GM21717 (cell line): ENCODE results near the gene SH3BP4.
"Not testable (repeated sequence)": the region's sequence is repeated elsewhere in the genome, so short reads cannot be mapped to it uniquely, and the experiment has no call there.

Experiments
- ATAC-seq: cut with Tn5 transposase; IDR thresholded peaks from one replicate; pipeline ENCODE4 v1.9.1; 2021; ENCODE audit warnings: mild to moderate bottlenecking, moderate library complexity; ENCODE audit not compliant: unreplicated experiment

SH3BP4 gene

DNA sequence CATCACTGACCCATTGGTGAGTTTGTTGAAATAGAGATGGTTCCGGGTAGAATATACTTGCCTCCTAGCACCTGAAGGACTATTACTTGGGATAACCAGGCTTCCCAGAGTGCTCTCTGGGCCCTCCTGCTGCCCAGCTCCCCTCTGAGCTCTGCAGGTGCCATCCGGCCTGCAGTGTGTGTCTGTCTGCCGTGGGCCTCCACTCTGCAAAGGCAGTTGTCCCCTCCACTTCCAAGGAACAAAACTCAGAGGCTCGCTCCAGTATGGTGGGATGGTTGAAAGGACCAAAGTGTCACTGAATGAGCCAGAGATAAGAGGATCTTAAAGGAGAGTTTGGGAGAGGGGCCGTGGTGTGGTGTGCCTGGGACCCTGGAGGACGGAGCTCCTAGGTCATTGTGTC lies 57.3 kb downstream of the SH3BP4 start:
- ATAC-seq, result no peak

DNA sequence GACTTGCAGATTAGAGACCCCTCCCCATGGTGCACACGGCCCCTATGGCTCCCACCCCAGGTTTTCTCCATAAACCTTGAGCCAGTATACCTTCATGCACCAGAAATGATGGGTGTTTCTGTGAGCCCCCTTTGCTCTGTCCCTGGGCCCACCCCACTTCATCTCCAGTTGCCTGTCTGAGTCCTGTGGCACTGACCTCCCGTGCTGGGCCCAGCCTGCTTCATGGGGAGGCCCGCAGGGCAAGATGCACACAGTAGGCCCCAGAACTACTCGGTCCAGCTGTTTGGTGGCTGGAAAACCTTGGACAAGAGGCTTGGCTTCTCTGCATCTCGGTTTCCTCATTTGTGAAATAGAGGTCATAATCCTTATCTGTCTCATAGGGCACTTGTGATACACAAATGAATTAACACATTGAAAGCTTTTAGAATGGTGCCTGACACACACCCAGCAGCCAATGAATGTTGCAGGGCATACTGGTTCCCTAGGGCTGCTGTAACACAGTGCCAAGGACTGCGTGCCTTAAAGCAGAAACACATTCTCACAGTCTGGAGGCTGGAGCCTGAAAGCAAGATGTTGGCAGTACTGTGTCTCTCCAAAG lies 58.4 kb downstream of the SH3BP4 start:
- no peak for ATAC-seq

DNA sequence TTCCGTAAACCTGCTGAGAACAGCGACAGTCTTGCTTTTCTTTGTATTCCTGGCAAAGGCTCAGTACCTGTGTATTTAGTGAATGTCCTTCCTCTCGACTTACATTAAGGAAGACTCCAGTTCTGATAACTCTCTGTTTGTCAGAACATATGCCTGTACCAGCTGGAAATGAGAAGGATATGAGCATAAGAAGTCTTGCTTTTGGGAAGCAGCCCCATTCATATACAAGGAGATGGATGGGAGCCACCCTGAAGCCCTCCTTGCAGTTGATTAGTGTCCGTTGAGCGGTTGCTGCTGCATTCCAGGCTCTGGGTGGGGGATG lies 59.8 kb downstream of the SH3BP4 start:
- no peak for ATAC-seq

DNA sequence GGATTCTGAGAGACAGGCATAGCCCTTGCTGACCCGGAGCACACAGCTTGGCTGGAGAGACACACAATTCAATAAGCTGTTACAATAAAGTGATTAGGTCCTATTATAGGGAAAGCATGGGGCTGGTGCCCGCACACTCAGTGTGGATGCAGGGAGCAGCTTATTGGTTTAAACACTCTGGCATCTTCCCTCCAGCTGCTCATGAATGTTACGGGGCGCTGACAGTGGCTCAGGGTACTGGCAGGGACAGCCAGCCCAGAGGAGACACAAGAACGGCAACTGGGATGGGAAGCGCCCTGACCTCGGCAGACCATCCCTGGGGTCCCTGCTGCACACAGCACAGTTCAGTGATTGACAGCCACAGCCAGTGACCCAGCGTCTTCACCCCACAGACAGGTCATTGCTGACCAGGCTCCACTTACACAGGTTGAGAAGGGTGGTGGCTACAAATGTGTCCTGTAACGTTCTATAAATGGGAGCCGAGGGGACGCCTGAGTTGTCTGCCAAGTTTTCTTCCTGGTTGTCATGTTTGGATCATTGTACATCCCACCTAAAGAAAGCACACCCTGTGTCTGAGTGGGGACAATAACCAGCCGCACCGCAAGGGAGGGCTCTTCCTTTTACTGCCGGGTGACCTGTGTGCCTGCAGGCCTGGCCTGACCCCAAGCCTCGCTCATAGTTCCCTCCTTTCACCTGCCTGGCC lies 60.3 kb downstream of the SH3BP4 start:
- ATAC-seq, result no peak

DNA sequence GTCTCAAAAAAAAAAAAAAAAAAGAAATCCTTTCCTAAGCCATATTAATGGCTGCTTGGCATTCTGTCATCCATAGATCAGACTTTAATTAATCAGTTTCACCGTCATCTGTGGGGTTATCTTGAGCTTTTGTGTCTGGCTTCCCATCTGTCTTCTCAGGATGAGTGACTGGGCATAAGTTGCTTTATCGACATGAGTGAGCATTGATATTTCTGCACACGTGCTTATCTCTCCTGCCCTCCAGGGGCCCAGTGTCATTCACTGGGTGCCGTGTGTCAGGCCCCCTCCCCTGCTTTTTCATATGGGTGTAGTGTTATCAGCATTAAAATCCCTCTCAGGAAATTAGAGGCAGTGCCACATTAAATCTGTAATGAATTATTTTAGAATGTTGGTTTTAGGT lies 65.6 kb downstream of the SH3BP4 start:
- no peak for ATAC-seq

DNA sequence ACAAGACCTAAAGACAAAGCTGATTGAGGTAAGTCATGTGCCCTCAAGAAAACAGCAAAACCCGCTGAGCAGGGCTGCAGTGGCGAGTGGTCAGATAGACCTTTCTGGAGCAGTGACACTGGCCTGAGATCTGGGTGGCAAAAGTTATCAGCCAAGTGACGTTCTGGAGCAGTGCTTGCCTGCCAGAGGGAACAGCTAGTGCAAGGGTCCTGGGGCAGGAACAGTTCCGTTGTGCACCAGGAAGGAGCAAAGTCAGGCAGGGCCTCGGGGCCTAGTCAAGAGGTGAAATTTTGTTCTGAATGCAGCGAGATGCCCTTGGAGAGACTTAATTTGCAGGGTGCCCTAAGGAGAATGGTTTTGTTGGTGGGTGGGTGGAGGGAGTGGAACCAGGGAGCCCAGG lies 67.0 kb downstream of the SH3BP4 start:
- ATAC-seq, result no peak

DNA sequence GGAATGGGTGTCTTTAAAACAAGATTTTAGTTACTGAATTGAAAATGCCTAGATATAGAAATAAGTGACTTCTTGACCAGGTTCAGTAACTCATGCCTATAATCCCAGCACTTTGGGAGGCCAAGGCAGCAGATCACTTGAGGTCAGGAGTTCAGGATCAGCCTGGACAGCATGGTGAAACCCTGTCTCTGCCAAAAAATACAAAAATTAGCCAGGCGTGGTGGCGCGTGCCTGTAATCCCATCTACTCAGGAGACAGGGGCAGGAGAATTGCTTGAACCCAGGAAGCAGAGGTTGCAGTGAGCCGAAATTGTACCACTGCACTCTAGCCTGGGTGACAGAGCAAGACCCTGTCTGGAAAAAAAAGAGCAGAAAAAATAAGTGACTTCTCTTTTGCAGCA lies 68.3 kb downstream of the SH3BP4 start:
- not testable (repeated sequence) for ATAC-seq

DNA sequence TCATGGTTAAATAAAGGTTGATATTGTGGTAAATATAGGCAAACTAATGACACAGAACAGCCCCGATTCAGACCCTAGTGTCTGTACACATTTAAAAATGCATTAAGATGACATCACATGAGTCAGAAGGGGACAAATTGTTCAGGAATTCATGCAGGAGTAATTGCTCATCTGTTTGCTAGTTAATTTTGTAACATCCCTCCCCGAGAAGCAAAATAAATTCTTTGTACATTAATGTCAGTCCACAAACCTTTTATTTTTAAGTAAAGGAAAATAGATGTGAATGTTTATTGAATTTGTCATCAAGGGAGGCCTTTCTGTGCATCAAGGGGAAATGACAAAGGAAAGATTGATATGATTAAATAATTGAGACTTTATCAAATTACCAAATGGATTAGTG lies 69.9 kb downstream of the SH3BP4 start:
- ATAC-seq, result no peak

DNA sequence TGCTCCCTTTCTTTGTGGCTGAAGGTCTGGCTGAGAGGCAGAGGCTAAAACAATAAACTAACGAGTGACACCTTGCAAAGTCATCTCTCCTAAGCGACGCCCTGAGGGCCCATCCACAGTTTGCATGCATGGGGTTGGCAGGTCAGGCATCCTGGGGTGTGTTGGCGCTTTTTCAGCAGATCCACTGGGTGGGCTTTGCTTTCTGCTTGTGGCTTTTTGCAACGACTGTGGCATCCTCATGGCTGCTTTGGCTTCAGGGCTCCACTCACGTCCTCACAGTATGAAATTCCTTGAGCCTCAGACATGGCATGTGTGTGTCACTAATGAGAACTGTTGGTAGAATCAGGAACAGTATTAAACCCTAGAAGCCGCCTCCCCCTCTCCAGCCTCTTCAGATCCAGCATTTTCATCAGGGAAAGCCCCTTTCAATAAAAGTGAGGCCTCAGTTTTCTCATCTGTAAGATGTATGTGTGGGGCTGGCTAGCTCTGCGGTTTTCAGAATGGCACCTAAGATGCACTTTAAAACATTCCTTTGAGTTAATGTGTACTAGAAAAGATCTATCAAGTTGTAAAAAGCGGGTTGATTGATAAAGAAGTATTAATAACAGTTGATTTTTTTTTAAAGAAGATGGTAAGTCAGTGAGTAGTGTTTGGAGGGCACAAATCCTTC lies 72.5 kb downstream of the SH3BP4 start:
- no peak for ATAC-seq

DNA sequence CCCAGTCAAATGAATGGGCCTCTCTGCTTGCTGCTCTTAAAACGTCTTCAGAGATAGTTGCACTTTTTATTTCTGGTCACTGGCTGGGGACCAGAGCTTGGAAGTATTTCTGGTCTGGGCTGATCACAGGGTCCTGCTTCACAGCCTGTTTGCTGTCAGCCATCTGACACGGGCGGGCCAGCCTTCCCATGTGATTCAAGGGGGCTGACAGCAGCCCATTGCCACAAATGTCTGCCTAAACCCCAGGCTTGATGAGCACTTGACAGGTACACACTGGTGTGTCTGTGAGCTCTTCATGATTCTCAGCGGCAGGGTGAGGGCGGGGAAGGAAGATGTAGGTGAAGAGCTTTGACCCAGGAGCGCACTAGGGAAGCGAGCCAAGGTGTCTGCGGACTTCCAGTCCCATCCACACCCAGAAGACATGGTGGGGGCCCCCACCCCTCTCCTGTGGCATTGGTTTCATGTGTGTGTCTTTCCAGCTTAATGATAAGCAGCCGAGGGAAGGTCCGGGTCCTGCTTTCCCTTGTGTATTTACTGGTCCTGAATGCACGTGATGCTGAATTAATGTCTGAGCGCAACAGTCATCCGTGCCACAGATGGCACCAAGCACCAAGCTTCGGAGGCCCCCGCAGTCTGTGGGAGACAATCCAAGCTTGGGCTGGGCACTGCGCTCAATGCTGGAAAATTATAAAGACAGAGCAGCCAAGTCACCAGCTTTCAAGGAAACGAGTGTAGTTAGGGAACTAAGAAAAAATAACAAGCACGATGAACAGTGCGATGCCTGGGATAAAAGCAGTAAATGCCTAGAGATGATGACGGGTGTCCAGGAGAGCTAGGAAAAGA lies 73.3 kb downstream of the SH3BP4 start:
- no peak for ATAC-seq

DNA sequence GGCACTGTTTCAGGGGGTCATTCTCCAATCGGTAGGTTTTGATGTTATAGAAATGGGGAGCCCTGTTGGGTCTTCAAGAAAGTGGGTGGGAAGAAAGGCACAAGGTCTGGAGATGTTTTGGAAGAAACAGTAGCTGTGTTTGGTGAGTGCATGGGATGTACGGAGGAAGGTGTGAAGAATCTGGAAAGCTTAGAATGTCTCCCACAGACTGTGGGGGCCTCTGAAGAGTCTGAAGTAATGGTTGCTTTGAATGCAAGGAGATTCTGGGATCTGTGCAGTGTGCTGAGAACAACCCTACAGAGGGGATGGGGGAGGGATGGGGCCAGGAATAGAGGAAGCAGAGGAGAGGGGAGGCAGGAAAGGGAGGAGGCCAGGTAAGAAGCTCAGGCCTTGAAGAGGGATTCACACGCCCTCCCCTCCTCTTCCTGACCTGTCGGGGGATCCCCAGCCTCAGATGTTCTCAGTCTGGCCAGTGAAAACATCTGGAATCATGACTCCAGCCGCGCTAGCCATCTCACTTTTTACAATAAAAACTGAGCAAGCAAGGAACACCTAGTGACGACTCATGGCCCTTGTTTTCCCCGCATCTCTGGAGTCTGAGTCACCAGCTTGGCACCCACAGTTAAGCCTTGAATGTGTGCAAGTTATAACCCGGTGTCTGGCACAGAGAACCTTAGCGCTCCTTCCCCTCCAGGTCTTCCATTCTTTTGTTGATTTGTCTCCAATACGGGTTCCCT lies 74.2 kb downstream of the SH3BP4 start:
- ATAC-seq, result no peak

DNA sequence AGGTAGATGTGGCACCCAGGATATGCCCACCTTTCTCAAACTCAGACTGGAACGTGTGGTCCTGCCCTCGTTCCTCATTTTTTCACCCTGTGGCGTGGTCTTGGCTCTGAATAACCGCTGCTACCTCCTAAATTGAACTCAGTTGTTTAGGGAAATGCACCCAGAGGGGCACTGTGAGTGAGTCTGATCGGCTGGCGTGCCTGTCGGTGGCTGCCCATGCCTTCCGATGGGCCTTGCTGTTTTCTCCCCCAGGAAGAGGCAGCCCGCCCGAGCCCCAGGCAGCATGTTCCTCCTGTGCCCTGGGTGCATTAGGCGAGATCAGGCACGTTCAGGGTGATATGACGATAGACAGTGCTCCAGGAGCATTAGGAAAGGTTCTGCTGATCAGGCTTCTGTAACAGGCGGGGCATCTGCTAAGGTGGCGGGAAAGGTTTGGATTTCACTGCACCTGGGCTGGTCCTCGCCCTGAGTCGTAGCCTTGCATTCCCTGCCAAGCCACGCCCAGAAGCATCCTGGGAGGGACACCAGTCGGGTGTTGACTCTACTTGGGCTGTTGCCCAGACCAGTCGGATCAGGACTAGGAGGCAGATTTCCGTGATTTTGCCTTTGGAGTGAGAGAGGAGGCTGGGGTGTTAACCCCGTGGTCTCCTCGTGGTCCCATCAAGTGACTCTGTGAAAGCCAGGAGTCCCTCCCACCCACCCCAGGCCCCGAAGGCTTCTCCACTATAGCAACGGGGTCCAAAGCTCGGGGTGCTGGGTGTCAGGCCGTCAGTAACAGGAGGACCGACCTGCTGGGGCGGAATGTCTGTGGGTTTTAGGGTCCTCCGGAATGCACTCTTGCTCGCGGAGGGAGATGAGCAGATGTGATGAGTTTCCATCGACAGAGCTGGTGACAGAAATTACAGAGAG lies 75.1 kb downstream of the SH3BP4 start:
- no peak for ATAC-seq

DNA sequence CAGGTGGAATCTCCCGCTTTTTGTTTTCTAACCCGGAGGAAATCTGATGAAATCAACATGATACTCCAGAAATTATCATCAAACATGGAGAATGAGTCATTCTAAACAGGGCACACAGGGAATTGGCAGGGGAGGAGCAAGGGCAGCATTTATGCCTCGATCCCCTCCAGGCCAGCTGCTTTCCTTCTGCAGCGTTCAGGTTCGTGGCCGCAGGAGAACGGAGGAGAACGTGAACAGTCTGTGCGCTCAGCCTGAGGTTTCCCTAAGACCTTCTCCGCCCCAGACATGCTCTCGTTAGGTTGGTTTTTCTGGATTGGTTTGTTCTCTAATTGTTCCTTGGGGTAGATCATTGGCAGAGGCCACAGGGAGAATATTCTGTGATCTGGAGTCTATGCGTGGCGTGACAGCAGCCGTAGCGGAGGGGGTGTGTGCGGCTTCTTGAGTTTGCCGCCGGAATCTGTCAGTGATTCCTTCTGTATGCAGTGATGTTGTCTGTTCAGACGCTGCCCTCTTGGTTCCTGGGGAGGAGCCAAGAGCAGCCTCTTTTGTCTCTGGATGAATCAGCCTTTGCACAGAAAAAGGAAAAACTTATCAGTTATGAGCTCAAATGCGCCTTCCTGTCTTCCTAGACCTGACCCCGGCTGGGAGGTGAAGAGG lies 75.9 kb downstream of the SH3BP4 start:
- ATAC-seq, result no peak

DNA sequence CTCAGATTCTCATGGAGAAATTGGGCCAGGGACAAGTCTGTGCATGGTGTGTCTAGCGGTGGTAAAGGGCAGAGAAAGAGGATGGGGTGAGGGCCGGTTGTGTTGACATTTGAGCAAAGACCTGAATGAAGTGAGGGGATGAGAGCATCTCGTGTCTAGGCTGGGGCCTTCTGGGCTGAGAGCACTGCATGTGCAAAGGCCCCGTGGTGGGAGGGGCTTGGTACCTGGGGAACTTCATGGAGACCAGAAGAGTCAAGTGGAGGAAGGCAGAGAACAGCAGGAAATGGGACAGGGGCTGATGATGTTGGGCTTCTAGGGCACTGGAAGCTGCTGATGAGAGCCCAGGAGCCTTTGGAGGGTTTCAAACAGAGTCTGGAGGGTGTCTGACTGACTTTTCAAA lies 76.8 kb downstream of the SH3BP4 start:
- no peak for ATAC-seq

DNA sequence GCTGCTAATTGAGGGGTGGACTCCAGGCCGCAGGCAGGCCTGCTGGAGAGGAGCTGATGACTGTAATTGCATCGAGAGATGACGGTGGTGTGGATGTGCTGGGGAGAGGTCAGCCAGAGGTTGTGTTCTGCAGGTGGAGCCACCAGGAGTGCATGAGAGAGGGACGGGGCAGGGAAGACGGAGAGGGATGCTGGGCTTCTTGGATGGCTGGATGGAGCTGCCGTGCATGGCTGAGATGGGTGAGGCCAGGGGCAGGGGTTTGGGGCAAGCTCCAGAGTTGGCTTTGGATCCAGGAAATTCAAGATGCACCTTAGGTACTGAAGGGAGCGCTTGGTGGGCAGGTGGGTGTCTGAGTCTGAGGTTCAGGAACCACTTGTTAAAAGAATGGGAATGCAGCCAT lies 77.2 kb downstream of the SH3BP4 start:
- ATAC-seq, result no peak

DNA sequence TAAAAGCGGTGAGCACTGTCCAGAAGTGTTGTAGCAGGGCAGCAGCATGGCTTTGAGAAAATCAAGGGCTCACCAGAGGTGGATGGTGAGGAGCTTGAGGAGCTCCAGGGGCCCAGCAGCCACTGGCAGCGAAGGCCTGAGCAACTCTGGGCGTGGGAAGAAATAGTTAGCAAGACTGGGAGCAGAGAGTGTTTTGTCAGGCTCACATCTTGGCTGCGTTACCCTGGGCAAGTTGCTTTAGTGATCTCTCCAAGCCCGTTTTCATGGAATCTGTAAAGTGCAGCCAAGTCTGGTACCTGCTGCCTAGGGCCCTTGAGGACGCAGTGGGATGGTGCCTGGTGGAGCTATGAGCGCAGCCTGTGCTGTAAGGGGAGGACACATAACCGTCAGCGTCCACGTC lies 78.3 kb downstream of the SH3BP4 start:
- ATAC-seq, result no peak

DNA sequence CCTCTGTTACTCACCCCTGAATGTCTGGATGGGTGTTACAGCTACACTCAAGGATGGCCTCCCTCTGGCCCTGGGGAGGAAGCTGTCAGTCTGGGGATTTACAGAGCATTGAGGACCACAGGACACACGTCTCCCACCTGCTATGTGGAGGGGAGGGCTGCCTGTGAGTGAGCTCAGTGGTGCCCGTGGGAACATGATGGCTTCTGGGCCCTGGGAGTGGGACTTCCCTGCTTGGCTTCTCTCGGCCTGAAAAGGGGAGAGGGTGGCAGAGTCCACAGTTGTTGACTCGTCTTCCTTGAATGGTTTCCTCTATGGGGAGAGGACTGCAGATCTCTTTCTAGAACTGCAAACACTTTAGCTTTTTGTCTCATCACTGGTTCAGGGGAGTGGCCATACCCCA lies 79.1 kb downstream of the SH3BP4 start:
- ATAC-seq, result no peak

DNA sequence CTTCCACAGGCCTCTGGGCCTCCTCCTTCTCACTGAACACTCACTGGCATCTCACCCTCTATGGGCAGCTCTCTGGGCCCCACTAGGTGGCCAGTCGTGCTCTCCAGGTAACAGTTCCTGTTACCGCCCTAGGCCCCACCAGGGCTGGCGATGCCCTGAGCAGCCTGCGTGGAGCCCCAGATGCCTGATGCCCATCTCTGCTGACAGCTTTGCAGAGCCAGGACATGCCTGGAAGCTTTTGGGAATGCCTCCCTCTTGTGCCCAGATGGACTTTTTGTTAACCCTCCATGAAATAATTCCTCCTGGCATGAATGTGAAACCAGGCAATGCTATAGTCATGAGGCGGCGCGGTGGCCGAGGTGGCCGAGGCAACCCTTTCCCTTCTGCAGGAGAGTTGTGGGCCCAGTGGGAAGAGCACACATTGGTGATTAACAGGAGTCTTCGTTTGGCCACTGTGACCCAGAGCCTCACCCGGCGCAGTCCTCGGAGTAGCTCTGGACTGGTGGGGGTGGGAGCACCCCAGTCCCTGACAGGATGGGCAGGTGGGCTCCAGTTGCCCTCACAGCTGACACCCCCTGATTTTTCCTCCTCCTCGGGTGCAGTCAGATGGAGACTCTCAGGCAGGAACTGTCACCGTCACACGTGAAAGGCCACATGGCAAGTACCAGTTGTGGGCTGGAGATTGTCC lies 80.0 kb downstream of the SH3BP4 start:
- ATAC-seq, result no peak

DNA sequence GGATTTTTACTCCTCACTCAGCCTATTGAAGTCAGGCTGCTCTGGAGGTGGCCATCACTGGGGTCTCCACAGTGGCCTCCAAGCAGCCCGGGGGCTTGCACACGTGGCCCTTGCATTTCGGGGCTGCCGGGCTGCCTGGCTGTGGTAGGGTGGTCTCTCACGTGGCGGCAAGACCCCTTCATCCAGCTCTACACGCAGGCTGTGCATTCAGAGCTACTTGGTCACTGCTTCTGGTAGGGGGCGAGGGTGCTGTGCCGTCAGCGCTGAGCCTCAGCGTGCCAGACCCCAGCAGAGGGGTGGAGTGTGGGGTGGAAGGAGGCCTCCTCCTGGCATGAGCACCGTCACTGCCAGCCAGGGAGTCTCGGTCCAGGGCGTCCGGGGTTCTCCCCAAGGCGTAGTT lies 80.6 kb downstream of the SH3BP4 start:
- ATAC-seq, result no peak
